Measurements from ENCODE around the gene CBY2.
"Not testable (repeated sequence)": the region's sequence is repeated elsewhere in the genome, so short reads cannot be mapped to it uniquely, and the experiment has no call there.

The CBY2 gene

DNA sequence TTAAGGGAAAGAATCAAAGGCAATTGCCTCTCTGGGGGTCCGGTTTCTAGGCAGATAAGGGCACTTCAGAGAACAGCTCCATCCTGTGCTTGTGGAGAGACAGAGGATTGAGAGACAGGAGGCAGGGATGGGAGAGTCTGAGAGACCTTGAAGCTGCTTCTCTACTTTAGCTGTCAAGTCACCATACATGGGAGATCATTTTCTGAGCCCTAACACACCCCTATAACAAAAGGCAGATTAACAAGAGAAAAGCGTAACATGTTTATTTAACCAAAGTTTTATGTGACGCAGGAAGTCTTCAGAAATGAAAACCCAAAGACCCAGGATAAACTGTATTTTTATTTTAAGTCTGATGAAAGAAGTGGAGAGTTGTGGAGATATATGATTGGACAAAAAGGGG is 48.4 kb downstream of the CBY2 start:
- no peak for DNase-seq

DNA sequence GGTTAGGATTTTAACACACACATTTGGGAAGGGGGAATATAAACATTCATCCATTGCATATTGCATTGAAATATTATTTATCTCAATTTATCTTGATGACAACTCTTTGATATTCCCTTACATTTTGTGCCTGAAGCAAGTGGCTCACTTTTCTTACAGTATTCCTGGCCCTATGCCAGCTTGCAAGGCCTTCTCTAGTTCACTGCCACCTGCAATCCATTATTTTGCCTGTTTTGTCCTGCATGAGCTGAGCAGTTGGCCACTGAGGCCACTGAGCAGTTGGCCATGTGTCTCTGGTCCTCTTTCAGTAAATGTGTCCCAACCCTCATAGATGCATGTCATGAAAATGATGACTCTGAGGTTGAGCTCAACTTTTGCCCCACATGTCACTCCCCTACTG is 49.8 kb downstream of the CBY2 start:
- DNase-seq = no peak

DNA sequence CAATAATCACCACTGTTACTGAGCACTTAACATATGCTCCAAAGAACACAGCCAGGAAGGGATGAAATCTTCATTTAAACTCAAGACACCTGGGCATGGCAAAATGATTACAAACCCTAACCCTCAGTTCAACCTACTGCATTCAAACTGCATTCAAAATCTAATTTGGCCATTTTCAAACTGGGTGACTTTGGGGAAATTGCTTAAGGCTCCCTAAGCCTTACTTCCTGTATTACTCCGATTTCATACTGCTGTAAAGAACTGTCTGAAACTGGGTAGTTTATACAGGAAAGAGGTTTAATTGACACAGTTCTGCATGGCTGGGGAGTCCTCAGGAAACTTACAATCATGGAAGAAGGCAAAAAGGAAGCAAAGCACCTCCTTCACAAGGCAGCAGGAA is 50.4 kb downstream of the CBY2 start:
- DNase-seq = no peak

DNA sequence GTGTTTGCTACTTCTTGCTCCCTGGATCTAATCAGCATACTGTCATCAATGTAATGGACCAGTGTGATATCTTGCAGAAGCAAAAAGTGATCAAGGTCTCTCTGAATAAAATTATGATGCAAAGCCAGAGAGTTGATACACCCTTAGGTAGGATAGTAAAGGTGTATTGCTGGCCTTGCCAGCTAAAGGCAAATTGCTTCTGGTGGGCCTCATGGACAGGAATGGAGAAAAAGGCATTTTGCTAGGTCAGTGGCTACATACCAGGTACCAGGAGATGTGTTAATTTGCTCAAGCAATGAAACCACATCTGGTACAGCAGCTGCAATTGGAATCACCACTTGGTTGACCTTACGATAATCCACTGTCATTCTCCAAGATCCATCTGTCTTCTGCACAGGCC is 54.4 kb downstream of the CBY2 start:
- not testable (repeated sequence) for DNase-seq

DNA sequence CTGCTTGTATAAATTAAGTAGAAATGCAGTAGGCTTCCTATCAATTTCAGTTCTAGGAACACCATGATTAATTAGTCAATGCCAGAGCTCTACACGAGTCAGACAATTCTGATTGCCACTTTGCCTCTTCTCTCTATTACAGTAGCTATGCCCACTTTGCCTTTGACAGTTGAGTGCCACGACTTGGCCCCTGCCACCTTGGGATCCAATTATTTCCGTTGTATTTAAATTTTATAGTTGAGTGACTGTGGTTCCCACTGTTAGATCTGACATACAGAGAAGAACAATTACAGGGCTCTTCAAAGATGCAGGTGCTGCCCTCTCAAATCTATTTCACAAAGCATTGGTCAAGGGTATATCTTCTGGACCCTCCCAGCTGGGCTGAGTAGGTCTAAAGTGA is 55.5 kb downstream of the CBY2 start:
- DNase-seq = not testable (repeated sequence)

GRCh38 chr13:45763419-45763818 is 61.3 kb downstream of the CBY2 start:
- DNase-seq = no peak

All from NCI-H2107 (cell line).